Embryonic facial prominence (tissue), 1 donor: Measurements from ENCODE around the gene SLC12A6.
"Not testable (repeated sequence)": the region's sequence is repeated elsewhere in the genome, so short reads cannot be mapped to it uniquely, and the experiment has no call there.

Experiments
- DNase-seq: peaks from one replicate; pipeline ENCODE4 v3.0.0-alpha.2; 2016; ENCODE audit errors: extremely low spot score

SLC12A6 gene

GRCh38 chr15:34193272-34193671 lies 144.3 kb downstream of the SLC12A6 start:
- not testable (repeated sequence) for DNase-seq

DNA sequence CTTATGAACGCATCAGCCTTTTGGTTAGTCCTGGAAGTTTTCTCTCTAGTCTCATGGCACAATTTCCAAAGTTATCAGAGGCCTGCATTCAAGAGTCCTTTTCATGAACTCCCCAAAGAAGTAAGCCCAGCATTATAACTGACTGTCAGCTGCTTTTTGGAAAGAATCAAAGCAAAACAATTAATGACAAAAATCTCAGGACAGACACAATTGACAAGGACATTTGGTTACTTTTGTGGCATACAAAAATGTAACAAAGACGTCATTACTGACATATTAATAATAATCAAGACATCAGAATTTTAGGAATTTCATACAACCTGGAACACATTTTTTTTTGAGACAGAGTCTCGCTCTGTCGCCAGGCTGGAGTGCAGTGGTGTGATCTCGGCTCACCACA lies 148.9 kb downstream of the SLC12A6 start:
- no peak for DNase-seq

DNA sequence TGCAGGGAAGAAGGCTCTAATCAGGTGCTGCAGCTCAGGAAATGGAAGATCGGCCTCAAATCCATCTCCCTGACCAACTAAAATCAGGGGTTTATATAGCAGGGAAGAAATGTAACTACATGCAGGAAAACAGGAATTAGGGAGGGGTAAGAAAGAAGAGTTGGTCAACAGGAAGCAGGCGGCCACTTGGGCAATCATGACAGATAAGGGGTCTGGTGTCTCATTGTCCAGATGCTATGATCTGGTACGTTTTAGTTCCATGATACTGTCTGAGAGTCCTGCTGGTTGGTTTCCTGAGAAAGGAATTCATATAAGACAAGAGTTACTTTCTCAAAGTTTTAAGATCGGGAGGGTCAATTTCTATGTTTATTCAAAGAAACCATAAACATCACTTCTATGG lies 151.9 kb downstream of the SLC12A6 start:
- DNase-seq, result no peak

GRCh38 chr15:34182942-34183341 lies 154.6 kb downstream of the SLC12A6 start:
- DNase-seq, result no peak
